Measurements from ENCODE around the gene GLB1L3. TPM values are rescaled to one million over a fixed set of nuclear protein-coding genes. Genes with fewer than 3 reads are reported as not detected.

GLB1L3 gene
- total and polyA plus RNA-seq, 7 experiments from 2014 or later: 1.0 to 11.4 (median 2.5) TPM

Other genes starting within 250 kb of the GLB1L3 start
- gene JAM3, start 207.3 kb upstream of the GLB1L3 start, total RNA-seq: 1 to 10 TPM; 4.8 to 8.2 (median 6.3) TPM
- 1 to 10 TPM; 5.7 to 6.0 TPM for gene JAM3, start 207.3 kb upstream of the GLB1L3 start, polyA plus RNA-seq
- 10 to 100 TPM; 31.5 to 90.9 (median 40.3) TPM for gene NCAPD3, start 52.4 kb upstream of the GLB1L3 start, total RNA-seq
- gene NCAPD3, start 52.4 kb upstream of the GLB1L3 start, polyA plus RNA-seq: 10 to 100 TPM; 16.3 to 18.7 TPM
- gene VPS26B, start 51.7 kb upstream of the GLB1L3 start, total RNA-seq: 10 to 100 TPM; 50.9 to 69.2 (median 61.8) TPM
- 10 to 100 TPM; 42.6 to 59.1 TPM for gene VPS26B, start 51.7 kb upstream of the GLB1L3 start, polyA plus RNA-seq
- gene THYN1, start 23.0 kb upstream of the GLB1L3 start, total RNA-seq: 10 to 100 TPM; 34.4 to 67.7 (median 62.5) TPM
- gene THYN1, start 23.0 kb upstream of the GLB1L3 start, polyA plus RNA-seq: 100 to 1,000 TPM; 153 to 166 TPM
- 10 to 100 TPM; 18.5 to 40.2 (median 26.1) TPM for gene ACAD8, start 22.8 kb upstream of the GLB1L3 start, total RNA-seq
- gene ACAD8, start 22.8 kb upstream of the GLB1L3 start, polyA plus RNA-seq: 10 to 100 TPM; 21.1 to 23.8 TPM
- gene GLB1L2, start 55.6 kb downstream of the GLB1L3 start, total RNA-seq: 1 to 10 TPM in 4 of 5 experiments, under 1 TPM in 1; 0.34 to 2.4 (median 1.7) TPM
- gene GLB1L2, start 55.6 kb downstream of the GLB1L3 start, polyA plus RNA-seq: under 1 TPM; 0.26 to 0.57 TPM
- 1 to 10 TPM in 1 of 5 experiments, under 1 TPM in 3, not detected in 1; 0.08 to 3.1 (median 0.60) TPM for gene B3GAT1, start 135.9 kb downstream of the GLB1L3 start, total RNA-seq
- gene B3GAT1, start 135.9 kb downstream of the GLB1L3 start, polyA plus RNA-seq: not detected